Skin epidermis (tissue), 12 donors: ENCODE measurements around the gene KRT34.

Experiments
- H3K27ac ChIP-seq, 21 experiments: fragments of 200-600 bp; sonication (generic) in 11 of 21; one replicate each; pipeline ENCODE4 v1.5.0; 2020; ENCODE audit warnings: mild to moderate bottlenecking in 3 of 21, inconsistent platforms in 2 of 21, moderate library complexity in 2 of 21
- H3K4me3 ChIP-seq, 7 experiments: fragments of 200-600 bp; sonication (generic) in 2 of 7; one replicate each; pipeline ENCODE4 v1.5.0; 2020; ENCODE audit warnings: inconsistent platforms in 2 of 7, mild to moderate bottlenecking in 2 of 7, moderate library complexity in 1 of 7

KRT34 gene

GRCh38 chr17:41338961-41339485 lies 43.1 kb downstream of the KRT34 start:
- Histone ChIP-seq H3K27ac (peak overlapping the region in 17 of 21 experiments; percentile 18 to 87 (median 66)), H3K4me3 (no peak overlapping the region)

GRCh38 chr17:41335747-41336146 lies 46.4 kb downstream of the KRT34 start:
- H3K4me3 ChIP-seq: no peak overlapping the region
- no peak overlapping the region for H3K27ac ChIP-seq

- H3K27ac ChIP-seq: no peak overlapping the region
- no peak overlapping the region for H3K4me3 ChIP-seq
Measured at GRCh38 chr17:41334385-41335305, 47.5 kb downstream of the KRT34 start.

GRCh38 chr17:41333836-41334235 lies 48.3 kb downstream of the KRT34 start:
- no peak overlapping the region for H3K4me3 ChIP-seq
- H3K27ac ChIP-seq: no peak overlapping the region

- no peak overlapping the region for H3K4me3 ChIP-seq
Measured at GRCh38 chr17:41333098-41333497, 49.0 kb downstream of the KRT34 start.

GRCh38 chr17:41332239-41332638 lies 49.9 kb downstream of the KRT34 start:
- H3K4me3 ChIP-seq: no peak overlapping the region

More at GRCh38 chr17:41333098-41333497, 49.0 kb downstream of the KRT34 start:
- no peak overlapping the region for H3K27ac ChIP-seq

GRCh38 chr17:41331606-41332005 lies 50.5 kb downstream of the KRT34 start:
- Histone ChIP-seq H3K4me3 (no peak overlapping the region), H3K27ac (no peak overlapping the region)

More at GRCh38 chr17:41332239-41332638, 49.9 kb downstream of the KRT34 start:
- no peak overlapping the region for H3K27ac ChIP-seq

GRCh38 chr17:41329279-41329948 lies 52.7 kb downstream of the KRT34 start:
- H3K27ac ChIP-seq: no peak overlapping the region
- no peak overlapping the region for H3K4me3 ChIP-seq

- Histone ChIP-seq H3K4me3 (no peak overlapping the region), H3K27ac (no peak overlapping the region)
Measured at GRCh38 chr17:41328207-41328606, 53.9 kb downstream of the KRT34 start.
